ENCODE measurements around the gene CMYA5.

GRCh38 chr5:79705632-79706031 is 16.0 kb downstream of the CMYA5 start:
- no peak for TF ChIP-seq CTCF (IDR thresholded peaks at IDR 0.05)
- TF ChIP-seq POLR2A (IDR thresholded peaks at IDR 0.05): no peak
